GM23248 (cell line): ENCODE data around the gene FLOT2. TPM values are rescaled to one million over a fixed set of nuclear protein-coding genes. Genes with fewer than 3 reads are reported as not detected.
"Not testable (repeated sequence)": the region's sequence is repeated elsewhere in the genome, so short reads cannot be mapped to it uniquely, and the experiment has no call there.

Experiments
- DNase-seq: peaks from one replicate; pipeline ENCODE4 v3.0.0-alpha.2; 2015
- H2AFZ ChIP-seq: fragments of 200-600 bp; sonication (generic); 2 replicates; pipeline ENCODE4 v1.6.1; 2016; ENCODE audit warnings: antibody characterized with exemption
- H3F3A ChIP-seq: fragments of 200-600 bp; sonication (generic); 2 replicates; pipeline ENCODE4 v1.6.1; 2016; ENCODE audit warnings: mild to moderate bottlenecking, antibody characterized with exemption, mixed run types; ENCODE audit not compliant: insufficient read depth
- H3K27ac ChIP-seq: fragments of 200-600 bp; sonication (generic); 2 replicates; pipeline ENCODE4 v1.5.1; 2016; ENCODE audit warnings: mild to moderate bottlenecking
- H3K27me3 ChIP-seq: fragments of 200-600 bp; sonication (generic); replicated peaks from 2 replicates; pipeline ENCODE4 v1.6.1; 2016; ENCODE audit warnings: mild to moderate bottlenecking; ENCODE audit not compliant: insufficient read depth
- H3K36me3 ChIP-seq: fragments of 200-600 bp; sonication (generic); 2 replicates; pipeline ENCODE4 v1.6.1; 2016; ENCODE audit warnings: low read depth, mild to moderate bottlenecking
- H3K4me1 ChIP-seq: fragments of 200-600 bp; sonication (generic); 2 replicates; pipeline ENCODE4 v1.6.1; 2016; ENCODE audit warnings: mild to moderate bottlenecking; ENCODE audit not compliant: insufficient read depth
- H3K4me2 ChIP-seq: fragments of 200-600 bp; sonication (generic); one replicate; pipeline ENCODE4 v1.6.1; 2016; ENCODE audit warnings: mild to moderate bottlenecking; ENCODE audit not compliant: unreplicated experiment
- H3K4me3 ChIP-seq: fragments of 200-600 bp; sonication (generic); 2 replicates; pipeline ENCODE4 v1.5.1; 2016; ENCODE audit warnings: mild to moderate bottlenecking
- H3K79me2 ChIP-seq: fragments of 200-600 bp; sonication (generic); 2 replicates; pipeline ENCODE4 v1.6.1; 2016; ENCODE audit warnings: mild to moderate bottlenecking; ENCODE audit not compliant: insufficient read depth
- H3K9ac ChIP-seq: fragments of 200-600 bp; sonication (generic); 2 replicates; pipeline ENCODE4 v1.6.1; 2016; ENCODE audit warnings: mild to moderate bottlenecking
- H3K9me2 ChIP-seq: fragments of 200-600 bp; sonication (generic); 2 replicates; pipeline ENCODE4 v1.6.1; 2016; ENCODE audit warnings: mixed run types, mild to moderate bottlenecking, moderate library complexity; ENCODE audit not compliant: insufficient read depth
- H3K9me3 ChIP-seq: fragments of 200-600 bp; sonication (generic); one replicate; pipeline ENCODE4 v1.6.1; 2017; ENCODE audit warnings: low read depth
- H4K20me1 ChIP-seq: fragments of 200-600 bp; sonication (generic); 2 replicates; pipeline ENCODE4 v1.6.0; 2016; ENCODE audit not compliant: insufficient read depth
- EZH2 ChIP-seq: fragments of 200-600 bp; sonication (generic); IDR thresholded peaks from 2 replicates; pipeline ENCODE4 v1.6.1; 2018; ENCODE audit warnings: antibody characterized with exemption, mild to moderate bottlenecking; ENCODE audit not compliant: insufficient read depth, poor library complexity, severe bottlenecking
- EZH2phosphoT487 ChIP-seq: fragments of 200-600 bp; sonication (generic); IDR thresholded peaks from 2 replicates; pipeline ENCODE4 v1.6.1; 2018; ENCODE audit warnings: antibody characterized with exemption, moderate library complexity, mild to moderate bottlenecking, low read depth; ENCODE audit not compliant: insufficient read depth
- WGBS, 2 experiments: methylation state at CpG; one replicate each; pipeline ENCODE4 v1.1.6; 2015 to 2017; ENCODE audit warnings: low lambda C conversion rate in 2 of 2, low coverage in 1 of 2; ENCODE audit errors: missing lambda C conversion rate in 2 of 2; 5-methylcytosine and 5-hydroxymethylcytosine counted together
- in situ Hi-C: fragments of 300-500 bp; cut with MboI; formaldehyde crosslinking; loops from 2 replicates; pipeline ENCODE4 v1.15.0; 2020
- polyA plus RNA-seq: library from polyadenylated mRNA; unstranded; fragments of >200 nt; fragmentation: Nextera tagmentation; extraction: Ambion mirVana; gene quantifications from 2 replicates; pipeline ENCODE4 v1.2.1, GENCODE V29; 2016
- total RNA-seq: library from RNA; depleted of rRNA; stranded (reverse); fragments of >200 nt; shearing (Covaris generic); gene quantifications from 2 replicates; pipeline ENCODE4 v1.2.3, GENCODE V29; 2014

FLOT2 gene
- total and polyA plus RNA-seq, 2 experiments from 2014 or later = 33.2 to 55.0 TPM

DNA sequence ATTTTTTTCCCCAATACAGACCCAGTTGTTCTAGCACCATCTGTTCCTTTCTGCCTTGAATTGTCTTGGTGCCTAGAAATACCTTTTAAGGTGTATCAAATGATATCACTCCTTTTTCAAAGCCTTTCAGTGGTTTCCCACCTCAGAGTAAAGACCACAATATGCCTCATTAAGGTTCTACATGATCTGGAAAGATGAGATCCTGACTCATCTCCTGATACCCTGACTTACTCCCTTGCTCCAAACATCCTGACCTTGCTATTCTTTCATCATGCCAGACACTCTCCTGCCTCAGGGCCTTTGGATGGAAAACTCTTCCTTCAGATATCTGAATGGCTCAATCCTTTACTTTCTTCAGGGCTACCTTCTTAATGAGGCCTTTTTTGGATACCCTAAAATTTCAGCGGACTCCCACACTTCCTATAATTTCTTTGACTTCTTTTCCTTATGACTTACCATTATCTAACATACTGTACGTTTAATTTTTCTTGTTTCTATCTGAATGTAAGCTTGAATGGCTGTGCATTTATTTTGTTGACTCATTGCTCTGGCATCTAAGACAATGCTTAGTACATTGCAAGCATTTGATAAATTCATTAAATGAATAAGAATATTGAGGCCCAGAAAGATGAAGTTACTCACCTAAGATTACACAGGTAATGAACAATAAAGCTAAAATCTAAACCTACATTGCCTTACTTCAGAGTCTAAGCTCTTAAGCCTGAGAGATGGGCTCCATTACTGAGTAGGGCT lies 19.2 kb downstream of the FLOT2 start:
- Histone ChIP-seq H3K36me3 (no peaks in the 10 kb centered on the region; the same call in 1 of the 2 replicates), H3K27me3 (no peaks in the 10 kb centered on the region)
- in situ Hi-C loops = no loop called here

DNA sequence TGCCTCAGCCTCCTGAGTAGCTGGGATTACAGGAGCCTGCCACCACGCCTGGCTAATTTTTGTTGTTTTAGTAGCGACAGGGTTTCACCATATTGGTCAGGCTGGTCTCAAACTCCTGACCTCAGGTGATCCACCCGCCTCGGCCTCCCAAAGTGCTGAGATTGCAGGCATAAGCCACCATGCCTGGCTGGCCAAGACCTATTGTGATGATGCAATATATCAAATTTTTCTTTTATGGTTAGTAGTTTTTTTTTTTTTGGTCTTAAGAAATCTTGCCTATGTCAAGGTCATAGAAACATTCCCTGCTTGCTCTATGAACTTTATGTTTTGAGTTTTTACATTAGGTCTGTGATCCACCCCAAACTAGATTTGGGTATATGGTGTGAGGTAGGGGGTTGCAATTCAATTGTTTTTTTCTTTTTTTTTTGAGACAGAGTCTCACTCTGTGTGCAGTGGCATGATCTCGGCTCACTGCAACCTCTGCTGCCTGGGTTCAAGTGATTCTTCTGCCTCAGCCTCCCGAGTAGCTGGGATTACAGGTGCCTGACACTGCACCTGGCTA lies 20.3 kb downstream of the FLOT2 start:
- H3F3A ChIP-seq, H2AFZ ChIP-seq, H3K4me1 ChIP-seq, H3K4me3 ChIP-seq, H3K9ac ChIP-seq, H3K9me2 ChIP-seq, H3K9me3 ChIP-seq, in situ Hi-C loops, H3K27ac ChIP-seq, H3K79me2 ChIP-seq, H3K27me3 ChIP-seq, H3K36me3 ChIP-seq, H3K4me2 ChIP-seq, DNase-seq, H4K20me1 ChIP-seq: not testable (repeated sequence)
- WGBS, 2 experiments = 92 to 96% methylated on average over 6 of the region's 6 CpGs

More for the DNA sequence above, 19.2 kb downstream of the FLOT2 start:
- Histone ChIP-seq H3K9me2 (no peaks in the 10 kb centered on the region), H3K9me3 (no peaks in the 10 kb centered on the region), H3K9ac (no peak overlapping the region), H3K79me2 (no peaks in the 10 kb centered on the region), H3K27ac (no peak overlapping the region), H4K20me1 (no peaks in the 10 kb centered on the region), H2AFZ (no peak overlapping the region), H3K4me1 (no peaks in the 10 kb centered on the region; the same call in 1 of the 2 replicates), H3F3A (peaks cover 5% of the 10 kb centered on the region; the same call in 1 of the 2 replicates), H3K4me3 (no peak overlapping the region), H3K4me2 (no peak overlapping the region)
- 67 to 81% methylated on average over 2 of the region's 2 CpGs for WGBS, 2 experiments
- no peak for TF ChIP-seq EZH2phosphoT487
- TF ChIP-seq EZH2 = no peak
- DNase-seq = no peak

DNA sequence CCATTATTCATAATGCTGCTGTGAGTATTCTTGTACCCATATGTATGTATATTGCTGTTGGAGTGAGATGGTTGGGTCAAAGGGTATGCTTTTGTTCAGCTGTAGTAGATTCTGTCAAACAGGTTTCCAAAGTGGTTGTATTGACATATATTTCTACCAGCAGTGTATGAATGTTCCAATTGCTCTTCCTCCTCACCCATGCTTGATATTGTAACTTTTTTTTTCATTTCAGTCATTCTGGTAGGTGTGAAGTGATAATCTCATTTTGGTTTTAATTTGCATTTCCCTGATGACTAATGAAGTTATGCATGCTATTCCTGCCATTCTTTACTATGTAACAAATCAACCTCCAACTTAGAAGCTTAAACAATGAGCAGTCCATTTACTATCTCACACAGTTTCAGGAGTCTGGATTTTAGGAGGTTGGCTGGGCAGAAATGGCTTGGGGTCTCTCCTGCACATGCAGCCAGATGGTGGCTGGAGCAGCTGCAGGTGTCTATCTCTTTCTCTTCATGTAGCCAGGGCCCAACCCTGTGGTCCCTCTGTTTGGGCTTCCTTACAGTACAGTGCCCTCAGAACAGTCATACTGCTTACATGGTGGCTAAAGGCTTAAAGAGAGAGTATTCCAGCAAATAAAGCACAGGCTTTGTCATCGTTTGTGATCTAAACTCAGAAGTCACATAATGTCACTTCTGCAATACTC lies 21.5 kb downstream of the FLOT2 start:
- DNase-seq = no peak
- Histone ChIP-seq H3K9me2 (no peaks in the 10 kb centered on the region), H4K20me1 (no peaks in the 10 kb centered on the region), H2AFZ (no peak overlapping the region), H3K27ac (no peak overlapping the region), H3K9ac (no peak overlapping the region), H3K36me3 (no peaks in the 10 kb centered on the region), H3K9me3 (no peaks in the 10 kb centered on the region), H3K27me3 (no peaks in the 10 kb centered on the region), H3F3A (peaks cover 5% of the 10 kb centered on the region; the same call in 1 of the 2 replicates), H3K4me3 (no peak overlapping the region), H3K79me2 (no peaks in the 10 kb centered on the region), H3K4me2 (no peak overlapping the region), H3K4me1 (no peaks in the 10 kb centered on the region; the same call in 1 of the 2 replicates)
- TF ChIP-seq EZH2 = no peak
- in situ Hi-C loops = no loop called here
- 48% methylated on average over 1 of the region's 1 CpG for WGBS, 2 experiments

DNA sequence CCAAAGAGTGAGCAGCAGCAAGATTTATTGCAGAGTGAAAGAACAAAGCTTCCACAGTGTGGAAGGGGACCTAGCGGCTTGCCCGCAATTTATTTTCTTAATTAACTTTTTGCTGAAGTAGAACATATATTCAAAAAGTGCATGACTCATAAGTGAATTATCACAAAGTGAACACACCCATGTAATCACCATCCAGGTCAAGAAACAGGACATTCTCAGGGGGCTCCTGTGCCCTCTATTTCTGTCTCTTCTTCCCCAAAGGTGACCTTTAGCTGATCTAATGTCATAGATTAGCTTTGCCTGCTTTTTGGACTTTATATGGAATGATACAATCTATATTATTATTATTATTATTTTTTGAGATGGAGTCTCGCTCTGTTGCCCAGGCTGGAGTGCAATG lies 22.8 kb downstream of the FLOT2 start:
- in situ Hi-C loops = no loop called here
- no peak for TF ChIP-seq EZH2phosphoT487
- no peak for TF ChIP-seq EZH2
- no peak overlapping the region for H2AFZ ChIP-seq

More for the DNA sequence above, 22.8 kb downstream of the FLOT2 start:
- Histone ChIP-seq H3K4me1 (no peaks in the 10 kb centered on the region; the same call in 1 of the 2 replicates), H3K4me2 (no peak overlapping the region), H3K79me2 (no peaks in the 10 kb centered on the region), H3K4me3 (no peak overlapping the region), H3K9me3 (no peaks in the 10 kb centered on the region), H4K20me1 (no peaks in the 10 kb centered on the region), H3K27ac (no peak overlapping the region), H3K27me3 (no peaks in the 10 kb centered on the region), H3F3A (peaks cover 5% of the 10 kb centered on the region; the same call in 1 of the 2 replicates), H3K36me3 (no peaks in the 10 kb centered on the region), H3K9me2 (no peaks in the 10 kb centered on the region), H3K9ac (no peak overlapping the region)
- DNase-seq = peak; percentile 16
- 64 to 80% methylated on average over 3 of the region's 3 CpGs for WGBS, 2 experiments
